ENCODE measurements around the gene CLPX.
"Not testable (repeated sequence)": the region's sequence is repeated elsewhere in the genome, so short reads cannot be mapped to it uniquely, and the experiment has no call there.

GRCh38 chr15:65137893-65138292 lies 47.2 kb downstream of the CLPX start:
- TF ChIP-seq CTCF, POLR2A (IDR thresholded peaks at IDR 0.05): not testable (repeated sequence)
